ENCODE results near the gene FLNB. TPM values are rescaled to one million over a fixed set of nuclear protein-coding genes. Genes with fewer than 3 reads are reported as not detected.

FLNB gene
- total and polyA plus RNA-seq, 2 of the 4 experiments (the other 2 are of a cell fraction): 78.0 to 136 TPM

DNA sequence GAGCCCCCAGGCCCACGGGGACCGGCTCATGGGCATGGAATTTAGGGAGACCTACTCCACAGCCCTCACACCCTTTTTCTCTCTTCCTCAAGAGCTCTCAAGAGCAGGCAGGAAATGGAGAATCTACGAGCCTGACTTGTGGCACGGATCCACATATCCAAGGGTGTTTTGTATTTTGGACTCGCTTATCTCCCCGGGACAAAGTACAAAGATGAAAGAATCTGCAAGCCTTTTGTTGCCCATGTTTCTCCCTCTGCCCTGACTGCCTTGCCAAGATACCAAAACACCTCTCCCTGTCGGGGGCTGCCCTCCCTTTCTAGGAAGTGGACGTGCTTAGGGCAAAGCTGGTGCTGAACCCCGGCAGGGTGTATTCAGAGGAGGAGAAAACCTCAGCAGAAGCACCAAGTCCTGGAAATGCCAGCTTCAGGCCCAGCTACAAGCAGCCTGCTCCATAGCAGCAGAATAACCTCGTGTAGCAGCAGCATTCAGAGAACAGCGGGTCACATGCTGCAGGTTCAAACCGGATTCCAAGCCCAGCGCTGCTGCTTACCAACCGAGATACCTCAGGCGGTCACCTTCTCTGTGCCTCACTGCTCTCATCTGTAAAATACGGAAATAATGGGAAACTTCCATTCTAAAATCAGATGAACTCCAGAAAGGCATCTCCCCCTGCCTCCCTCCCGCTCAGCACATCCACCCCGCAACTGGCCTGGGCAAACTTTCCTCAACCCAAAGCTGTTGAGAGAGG lies 167.4 kb downstream of the FLNB start:
- POLR2A ChIA-PET (ENCODE audit: unreplicated experiment): no interaction called here
- H3K4ac ChIP-seq (ENCODE audit: low read depth, low read length): peak overlapping the region; percentile 54
- peak; percentile 3; the same call in 1 of the 2 replicates for ATAC-seq (ENCODE audit: low read depth)
- peaks cover 7% of the 10 kb centered on the region for H3K4me1 ChIP-seq (ENCODE audit: control insufficient read depth, insufficient read depth, low read length)
- peak; percentile 46 for DNase-seq
- H3K79me1 ChIP-seq (ENCODE audit: low read depth in 1 of 2, low read length in 2 of 2): no peaks in the 10 kb centered on the region
- H3K23ac ChIP-seq (ENCODE audit: low read depth, low read length): 0 out of 2 replicates have a peak overlapping the region, but pooled peaks have one; percentile 26
- H3K14ac ChIP-seq (replicated peaks; ENCODE audit: low read depth, low read length): peak overlapping the region; percentile 43
- no peaks in the 10 kb centered on the region; the same call in 1 of the 2 replicates for H3K27me3 ChIP-seq (ENCODE audit: control insufficient read depth, insufficient read depth, low read length)
- 60% methylated on average over 2 of the region's 18 CpGs; no CpG with 5 or more reads in 1 of the 2 experiments for WGBS, 2 experiments (ENCODE audit: extremely low coverage in 2 of 2, insufficient read length in 1 of 2)
- H4K5ac ChIP-seq (ENCODE audit: low read depth, low read length): no peak overlapping the region; the same call in 1 of the 2 replicates
- no peaks in the 10 kb centered on the region for H3K9me1 ChIP-seq (ENCODE audit: insufficient read depth, low read length)
- no peak overlapping the region for H2BK20ac ChIP-seq (ENCODE audit: low read depth, low read length)
- TF ChIP-seq, protein P1, sequence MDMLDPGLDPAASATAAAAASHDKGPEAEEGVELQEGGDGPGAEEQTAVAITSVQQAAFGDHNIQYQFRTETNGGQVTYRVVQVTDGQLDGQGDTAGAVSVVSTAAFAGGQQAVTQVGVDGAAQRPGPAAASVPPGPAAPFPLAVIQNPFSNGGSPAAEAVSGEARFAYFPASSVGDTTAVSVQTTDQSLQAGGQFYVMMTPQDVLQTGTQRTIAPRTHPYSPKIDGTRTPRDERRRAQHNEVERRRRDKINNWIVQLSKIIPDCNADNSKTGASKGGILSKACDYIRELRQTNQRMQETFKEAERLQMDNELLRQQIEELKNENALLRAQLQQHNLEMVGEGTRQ (IDR thresholded peaks at IDR 0.05; ENCODE audit: low read depth, low read length): 0 out of 2 replicates have a peak, but pooled peaks have one; percentile 11
- no peak for TF ChIP-seq RAD21 (IDR thresholded peaks at IDR 0.05; ENCODE audit: low read length)
- H2AFZ ChIP-seq (replicated peaks; ENCODE audit: low read length, poor library complexity): peak overlapping the region; percentile 60
- no TSS peak for BruUV-seq (replicated peaks)
- dilution Hi-C loops (cut with HindIII; ENCODE audit: low sequenced_read_pairs, unreplicated experiment) (no loop called here), intact Hi-C loops (cut with micrococcal nuclease) (loop anchor here (2.0 to 5.0 kb wide), 2 partner anchors 42 to 167 kb away; partner anchors contain the start of gene FLNB), in situ Hi-C loops (cut with MboI; ENCODE audit: low sequenced_read_pairs) (loop anchor here (25.0 kb wide), 1 partner anchor 237 kb away; no protein-coding TSS in a partner anchor)
- no peak overlapping the region for H2AK5ac ChIP-seq (ENCODE audit: low read depth, low read length)
- H3K4me2 ChIP-seq (ENCODE audit: low read depth, low read length): peak overlapping the region; percentile 51
- H2BK15ac ChIP-seq (ENCODE audit: low read depth, low read length): no peak overlapping the region
- peak overlapping the region; percentile 18 for H2AK9ac ChIP-seq (replicated peaks; ENCODE audit: low read depth, low read length, poor library complexity)
- no peak overlapping the region for H2BK5ac ChIP-seq (ENCODE audit: low read depth, low read length, poor library complexity, severe bottlenecking)
- H4K20me1 ChIP-seq (ENCODE audit: insufficient read depth, low read length): peaks cover 4% of the 10 kb centered on the region
- no peak overlapping the region for H3K4me3 ChIP-seq (ENCODE audit: insufficient read depth, low read depth, low read length)
- no peaks in the 10 kb centered on the region for H3K9me3 ChIP-seq (ENCODE audit: control insufficient read depth, insufficient read depth, low read length)
- no peak overlapping the region for H3K27ac ChIP-seq (ENCODE audit: insufficient read depth, low read length)
- CTCF ChIA-PET: no interaction called here
- H4K8ac ChIP-seq (ENCODE audit: low read depth in 2 of 2, low read length in 2 of 2): peak overlapping the region in 1 of 2 experiments; percentile 75; a peak in 2 of 4 replicates
- H3K36me3 ChIP-seq (ENCODE audit: control insufficient read depth, insufficient read depth, low read length): peaks cover 17% of the 10 kb centered on the region
- no peak overlapping the region for H3K56ac ChIP-seq (ENCODE audit: extremely low read depth, insufficient read depth, low read length)
- H3K18ac ChIP-seq (ENCODE audit: low read depth, low read length): peak overlapping the region; percentile 7; the same call in 1 of the 2 replicates
- peak overlapping the region; percentile 16; the same call in 1 of the 2 replicates for H2BK120ac ChIP-seq (ENCODE audit: low read depth, low read length)
- no peak overlapping the region for H4K91ac ChIP-seq (ENCODE audit: insufficient read depth, low read depth, low read length)
- H3K9ac ChIP-seq (ENCODE audit: low read depth, low read length): no peak overlapping the region
